Spinal cord (tissue), 10 donors: ENCODE results near the gene MUC12. TPM values are rescaled to one million over a fixed set of nuclear protein-coding genes. Genes with fewer than 3 reads are reported as not detected.
"Not testable (repeated sequence)": the region's sequence is repeated elsewhere in the genome, so short reads cannot be mapped to it uniquely, and the experiment has no call there.

Experiments used
- DNase-seq, 6 donors: peaks; one replicate each; pipeline versions ENCODE4 v3.0.0 to v3.0.0-alpha.2; 2013 to 2015; ENCODE audit warnings: low spot score in 6 of 6, low read depth in 4 of 6
- H3K27ac ChIP-seq: one replicate; pipeline ENCODE4 v1.5.1; 2013; ENCODE audit warnings: low read depth, low read length, control low read depth
- H3K27me3 ChIP-seq: one replicate; pipeline ENCODE4 v1.6.1; 2013; ENCODE audit warnings: low read length; ENCODE audit not compliant: control insufficient read depth, insufficient read depth
- H3K36me3 ChIP-seq: one replicate; pipeline ENCODE4 v1.6.1; 2013; ENCODE audit warnings: low read length; ENCODE audit not compliant: control insufficient read depth, insufficient read depth
- H3K4me1 ChIP-seq: one replicate; pipeline ENCODE4 v1.6.1; 2013; ENCODE audit warnings: low read length; ENCODE audit not compliant: control insufficient read depth, insufficient read depth
- H3K4me3 ChIP-seq: one replicate; pipeline ENCODE4 v1.5.1; 2013; ENCODE audit warnings: low read depth, low read length, control low read depth
- H3K9me3 ChIP-seq: one replicate; pipeline ENCODE4 v1.6.1; 2013; ENCODE audit warnings: low read length; ENCODE audit not compliant: control insufficient read depth, insufficient read depth
- WGBS: methylation state at CpG from one replicate; pipeline ENCODE4 v1.1.5; 2013; ENCODE audit warnings: missing lambda C conversion rate; ENCODE audit not compliant: insufficient coverage; 5-methylcytosine and 5-hydroxymethylcytosine counted together
- polyA plus RNA-seq, 2 donors: library from polyadenylated mRNA; unstranded; fragments of 120-200 nt; gene quantifications; one replicate each; pipeline ENCODE4 v1.2.1, GENCODE V29; 2013; ENCODE audit not compliant: insufficient read length in 2 of 2
- total RNA-seq, 2 donors: library from RNA; depleted of rRNA in 1 of 2; stranded (reverse); fragments of 120-200 nt in 1 of 2; fragments of >200 nt in 1 of 2; gene quantifications; one replicate each; pipeline versions ENCODE4 v1.2.3 to v1.2.4, GENCODE V29; 2013 to 2014
- donor health status: healthy.

MUC12 gene
- total and polyA plus RNA-seq, 4 donors = 0.59 to 2.2 (median 1.7) TPM

DNA sequence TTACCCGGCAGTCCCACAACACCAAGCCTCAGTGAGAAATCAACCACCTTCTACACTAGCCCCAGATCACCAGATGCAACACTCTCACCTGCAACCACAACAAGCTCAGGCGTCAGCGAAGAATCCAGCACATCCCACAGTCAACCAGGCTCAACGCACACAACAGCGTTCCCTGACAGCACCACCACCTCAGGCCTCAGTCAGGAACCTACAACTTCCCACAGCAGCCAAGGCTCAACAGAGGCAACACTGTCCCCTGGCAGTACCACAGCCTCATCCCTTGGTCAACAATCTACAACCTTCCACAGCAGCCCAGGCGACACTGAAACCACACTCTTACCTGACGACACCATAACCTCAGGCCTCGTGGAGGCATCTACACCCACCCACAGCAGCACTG is 33.0 kb downstream of the MUC12 start:
- not testable (repeated sequence) for H3K36me3 ChIP-seq, H3K4me3 ChIP-seq, DNase-seq, H3K9me3 ChIP-seq, H3K27ac ChIP-seq, H3K4me1 ChIP-seq, H3K27me3 ChIP-seq
- no CpG with 5 or more reads among the region's 8 CpGs for WGBS

DNA sequence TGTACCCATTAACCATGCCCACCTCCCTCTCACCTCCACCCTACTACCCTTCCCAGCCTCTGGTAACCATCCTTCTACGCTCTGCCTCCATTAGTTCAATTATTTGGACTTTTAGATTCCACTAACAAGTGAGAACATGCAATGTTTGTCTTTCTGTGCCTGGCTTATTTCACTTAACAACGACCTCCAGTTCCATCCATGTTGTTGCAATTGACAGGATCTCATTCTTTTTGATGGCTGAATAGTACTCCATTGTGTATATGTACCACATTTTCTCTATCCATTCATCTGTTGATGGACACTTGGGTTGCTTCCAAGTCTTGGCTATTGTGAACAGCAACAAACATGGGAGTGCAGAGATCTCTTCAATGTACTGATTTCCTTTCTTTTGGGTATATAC is 38.0 kb downstream of the MUC12 start:
- H3K4me1 ChIP-seq, H3K4me3 ChIP-seq, DNase-seq, H3K9me3 ChIP-seq, H3K27ac ChIP-seq, H3K36me3 ChIP-seq, H3K27me3 ChIP-seq: not testable (repeated sequence)
- 70% methylated on average over 1 of the region's 2 CpGs for WGBS

DNA sequence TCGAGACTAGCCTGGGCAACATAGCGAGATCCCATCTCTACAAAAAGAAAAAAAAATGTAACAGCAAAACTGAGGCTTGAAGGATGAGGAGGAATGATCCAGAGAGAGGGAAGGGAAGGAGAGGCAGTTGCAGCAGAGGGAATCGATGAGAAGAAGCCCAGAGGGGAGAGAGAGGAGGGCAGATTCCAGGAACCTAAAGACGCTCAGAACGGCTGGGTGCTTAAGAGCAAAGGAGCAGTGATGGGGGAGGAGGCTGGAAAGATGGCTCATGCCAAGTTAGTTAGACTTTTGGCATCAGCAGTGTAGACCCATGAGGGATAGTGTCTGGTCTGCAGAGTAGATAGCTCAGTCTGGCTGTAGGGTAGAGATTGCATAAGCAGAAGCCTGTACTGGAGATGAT is 40.3 kb downstream of the MUC12 start:
- WGBS = 73% methylated on average over 3 of the region's 5 CpGs
- H3K9me3 ChIP-seq = no peaks in the 10 kb centered on the region
- no peak overlapping the region for H3K27ac ChIP-seq
- no peak for DNase-seq
- H3K4me1 ChIP-seq = no peaks in the 10 kb centered on the region
- H3K4me3 ChIP-seq = no peak overlapping the region
- H3K27me3 ChIP-seq = no peaks in the 10 kb centered on the region
- H3K36me3 ChIP-seq = no peaks in the 10 kb centered on the region

DNA sequence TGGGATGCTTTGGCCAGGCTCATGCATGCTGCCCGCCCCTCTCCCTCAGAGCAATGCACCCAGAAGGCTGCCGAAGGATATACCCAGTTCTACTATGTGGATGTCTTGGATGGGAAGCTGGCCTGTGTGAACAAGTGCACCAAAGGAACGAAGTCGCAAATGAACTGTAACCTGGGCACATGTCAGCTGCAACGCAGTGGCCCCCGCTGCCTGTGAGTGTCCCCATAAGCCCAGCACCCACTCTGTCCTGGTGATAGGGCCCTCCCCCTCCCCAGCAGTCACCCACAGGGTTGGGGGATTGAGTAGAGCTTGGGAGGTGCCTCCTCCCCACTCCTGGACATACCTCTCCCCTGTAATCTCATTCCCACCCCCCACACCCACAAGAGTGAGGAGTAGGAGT is 43.6 kb downstream of the MUC12 start:
- peaks cover 7% of the 10 kb centered on the region for H3K27me3 ChIP-seq
- no peaks in the 10 kb centered on the region for H3K9me3 ChIP-seq
- WGBS = 75% methylated on average over 1 of the region's 6 CpGs
- H3K4me1 ChIP-seq = peaks cover 17% of the 10 kb centered on the region
- H3K27ac ChIP-seq = no peak overlapping the region
- H3K4me3 ChIP-seq = no peak overlapping the region
- DNase-seq = no peak
- no peaks in the 10 kb centered on the region for H3K36me3 ChIP-seq

DNA sequence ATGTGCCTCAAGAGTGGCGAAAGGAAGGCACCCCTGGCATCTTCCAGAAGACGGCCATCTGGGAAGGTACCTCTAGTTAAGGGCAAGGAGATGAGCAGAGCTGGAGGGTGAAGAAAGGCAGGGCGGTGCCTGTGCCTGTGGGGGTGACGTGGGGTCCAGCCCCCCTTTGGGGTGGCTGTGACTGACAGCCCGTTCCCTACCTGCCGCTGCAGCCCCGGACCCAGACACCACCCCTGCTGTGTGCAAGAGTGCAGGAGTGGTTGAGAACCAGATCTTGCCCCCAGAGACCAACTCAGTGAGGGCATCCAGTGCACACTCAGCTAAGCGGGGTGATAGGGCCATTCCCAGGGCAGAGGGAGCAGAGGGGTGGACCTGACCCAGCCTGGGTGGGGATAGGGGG is 46.3 kb downstream of the MUC12 start:
- Histone ChIP-seq H3K9me3 (no peaks in the 10 kb centered on the region), H3K4me1 (peaks cover 17% of the 10 kb centered on the region), H3K36me3 (no peaks in the 10 kb centered on the region), H3K4me3 (no peak overlapping the region), H3K27ac (no peak overlapping the region), H3K27me3 (peaks cover 7% of the 10 kb centered on the region)
- WGBS = 77% methylated on average over 8 of the region's 8 CpGs
- no peak for DNase-seq

DNA sequence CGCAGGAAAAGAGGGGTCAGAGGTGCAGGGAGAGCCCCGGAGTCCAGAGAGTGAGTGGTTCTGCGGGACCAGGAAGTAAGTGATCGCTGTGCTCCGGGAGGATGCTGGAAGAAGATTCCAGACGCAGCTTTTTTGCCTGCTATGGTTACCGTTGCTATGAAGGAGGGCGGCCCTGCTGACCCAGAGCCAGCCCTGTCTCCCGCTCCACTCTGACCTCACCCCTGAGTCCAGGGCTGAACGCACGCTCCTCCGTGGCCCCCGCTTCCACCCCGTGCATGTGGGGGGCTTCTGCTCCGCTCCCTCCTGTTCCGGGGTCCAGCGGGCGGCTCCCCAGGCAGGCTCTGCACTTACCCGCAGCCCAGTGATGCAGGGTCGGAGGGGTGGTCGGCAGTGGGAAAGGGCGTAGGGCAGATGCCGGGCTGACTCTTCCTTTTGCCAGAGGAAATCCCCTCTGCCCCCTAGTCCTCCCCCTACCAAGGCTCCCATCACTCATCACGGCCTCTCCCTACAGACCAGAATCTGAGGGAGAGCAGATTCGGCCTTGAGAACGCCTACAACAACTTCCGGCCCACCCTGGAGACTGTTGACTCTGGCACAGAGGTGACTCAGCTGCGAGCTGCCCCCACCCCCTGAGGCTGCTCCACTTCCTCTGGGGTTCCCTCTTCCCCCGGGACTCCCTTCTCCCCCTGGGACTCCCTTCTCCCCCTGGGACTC is 47.9 kb downstream of the MUC12 start:
- H3K9me3 ChIP-seq = no peaks in the 10 kb centered on the region
- 2% methylated on average over 22 of the region's 29 CpGs for WGBS
- peak; percentile 28 to 82 (median 38) for DNase-seq
- peaks cover 17% of the 10 kb centered on the region for H3K4me1 ChIP-seq
- H3K27me3 ChIP-seq = peaks cover 7% of the 10 kb centered on the region
- no peaks in the 10 kb centered on the region for H3K36me3 ChIP-seq
- H3K4me3 ChIP-seq = peak overlapping the region; percentile 27
- H3K27ac ChIP-seq = no peak overlapping the region

DNA sequence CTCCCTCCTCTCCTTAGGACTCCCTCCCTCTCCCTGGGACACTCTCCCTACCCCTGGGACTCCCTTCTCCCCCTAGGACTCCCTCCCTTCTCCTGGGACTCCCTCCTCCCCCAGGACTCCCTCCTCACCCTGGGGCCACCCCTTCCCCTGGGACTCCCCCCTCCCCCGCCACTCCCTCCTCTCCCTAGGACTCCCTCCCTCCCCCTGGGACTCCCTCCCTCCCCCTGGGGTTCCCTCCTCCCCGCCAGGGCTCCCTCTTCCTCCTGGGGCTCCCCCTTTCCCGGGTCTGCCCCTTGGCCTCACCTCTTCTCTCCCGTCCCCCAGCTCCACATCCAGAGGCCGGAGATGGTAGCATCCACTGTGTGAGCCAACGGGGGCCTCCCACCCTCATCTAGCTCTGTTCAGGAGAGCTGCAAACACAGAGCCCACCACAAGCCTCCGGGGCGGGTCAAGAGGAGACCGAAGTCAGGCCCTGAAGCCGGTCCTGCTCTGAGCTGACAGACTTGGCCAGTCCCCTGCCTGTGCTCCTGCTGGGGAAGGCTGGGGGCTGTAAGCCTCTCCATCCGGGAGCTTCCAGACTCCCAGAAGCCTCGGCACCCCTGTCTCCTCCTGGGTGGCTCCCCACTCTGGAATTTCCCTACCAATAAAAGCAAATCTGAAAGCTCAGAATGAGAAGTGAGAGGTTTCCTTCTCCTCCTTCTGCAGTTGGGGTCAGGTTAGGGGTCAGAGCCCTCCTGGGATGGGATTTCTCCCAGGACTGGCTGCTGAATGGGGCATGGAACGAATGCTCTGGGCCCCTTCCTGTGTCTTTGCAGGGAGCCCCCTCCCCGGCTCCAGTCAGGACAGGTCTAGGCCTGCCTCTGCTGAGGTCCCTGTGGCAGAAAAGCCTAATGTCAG is 49.2 kb downstream of the MUC12 start:
- H3K27me3 ChIP-seq = peaks cover 7% of the 10 kb centered on the region
- DNase-seq = peak in 1 of 6 donors; percentile 2
- peaks cover 17% of the 10 kb centered on the region for H3K4me1 ChIP-seq
- no peak overlapping the region for H3K27ac ChIP-seq
- H3K9me3 ChIP-seq = no peaks in the 10 kb centered on the region
- H3K36me3 ChIP-seq = no peaks in the 10 kb centered on the region
- no peak overlapping the region for H3K4me3 ChIP-seq
- WGBS = 42% methylated on average over 8 of the region's 14 CpGs

DNA sequence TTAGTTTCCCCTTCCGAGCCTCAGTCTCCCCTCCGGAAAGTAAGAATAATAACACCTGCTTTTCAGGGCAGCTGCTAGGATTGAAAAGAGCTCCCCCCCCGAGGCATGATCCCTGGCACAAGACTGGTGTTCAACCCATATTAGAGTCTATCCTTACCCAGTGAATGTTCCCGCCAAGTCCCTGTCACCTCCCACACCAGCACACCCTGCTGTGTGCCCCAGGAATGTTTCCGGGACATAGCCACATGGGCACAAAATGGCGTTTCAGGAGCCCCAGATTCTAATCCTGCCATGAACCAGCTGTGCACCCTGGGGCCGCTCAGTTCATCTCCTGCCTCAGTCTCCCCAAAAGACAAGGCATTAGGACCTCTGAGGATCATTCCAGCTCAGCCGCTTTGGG is 51.1 kb downstream of the MUC12 start:
- peaks cover 17% of the 10 kb centered on the region for H3K4me1 ChIP-seq
- no peaks in the 10 kb centered on the region for H3K36me3 ChIP-seq
- no peak for DNase-seq
- H3K4me3 ChIP-seq = no peak overlapping the region
- peaks cover 7% of the 10 kb centered on the region for H3K27me3 ChIP-seq
- 80% methylated on average over 8 of the region's 8 CpGs for WGBS
- no peak overlapping the region for H3K27ac ChIP-seq
- H3K9me3 ChIP-seq = no peaks in the 10 kb centered on the region

DNA sequence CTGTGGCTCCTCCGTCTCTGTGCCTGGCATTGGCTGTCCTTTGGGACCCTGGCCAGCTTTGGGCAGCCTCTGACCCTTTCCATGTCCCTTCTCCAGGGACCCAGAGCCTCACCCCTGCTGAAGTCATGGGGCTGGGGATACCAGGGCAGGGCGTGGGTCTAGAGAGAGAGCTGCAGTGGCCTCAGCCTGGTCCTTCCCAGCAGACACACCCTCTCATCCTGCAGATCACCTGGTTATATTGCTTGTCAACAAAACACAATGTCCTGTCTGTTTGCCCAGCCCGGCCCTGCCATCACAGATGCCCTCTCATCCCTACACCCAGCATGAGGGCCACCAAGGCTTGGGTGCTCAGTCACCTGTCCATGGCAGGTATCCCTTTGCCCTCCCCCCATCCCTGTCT is 52.3 kb downstream of the MUC12 start:
- peaks cover 10% of the 10 kb centered on the region for H3K4me1 ChIP-seq
- H3K27ac ChIP-seq = no peak overlapping the region
- peaks cover 4% of the 10 kb centered on the region for H3K27me3 ChIP-seq
- 81% methylated on average over 3 of the region's 3 CpGs for WGBS
- no peaks in the 10 kb centered on the region for H3K36me3 ChIP-seq
- no peaks in the 10 kb centered on the region for H3K9me3 ChIP-seq
- no peak overlapping the region for H3K4me3 ChIP-seq
- DNase-seq = no peak

DNA sequence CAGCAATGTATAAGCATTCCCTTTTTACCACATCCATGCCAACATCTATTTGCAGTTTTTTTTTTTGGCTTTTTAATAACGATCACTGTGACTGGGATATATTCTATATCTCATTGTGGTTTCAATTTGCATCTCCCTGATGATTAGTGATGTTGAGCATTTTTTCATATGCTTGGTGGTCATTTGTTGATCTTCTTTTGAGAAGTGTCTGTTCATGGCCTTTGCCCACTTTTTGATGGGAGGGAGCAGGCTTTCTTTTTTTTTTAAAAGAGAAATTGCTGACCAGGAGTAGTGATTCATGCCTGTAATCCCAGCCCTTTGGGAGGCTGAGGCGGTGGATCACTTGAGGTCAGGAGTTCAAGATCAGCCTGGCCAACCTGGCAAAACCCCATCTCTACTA is 54.5 kb downstream of the MUC12 start:
- Histone ChIP-seq H3K4me3 (no peak overlapping the region), H3K27ac (no peak overlapping the region), H3K4me1 (no peaks in the 10 kb centered on the region), H3K27me3 (no peaks in the 10 kb centered on the region), H3K36me3 (no peaks in the 10 kb centered on the region), H3K9me3 (no peaks in the 10 kb centered on the region)
- no peak for DNase-seq
- WGBS = no CpG with 5 or more reads among the region's 2 CpGs
